ENCODE results near the gene AMH. TPM values are rescaled to one million over a fixed set of nuclear protein-coding genes. Genes with fewer than 3 reads are reported as not detected.

Gene AMH
- total and polyA plus RNA-seq, 10 donors = 0.20 to 5.7 (median 1.0) TPM

- WGBS, 5 donors = 45 to 60% (median 48%) methylated on average over 26 of the region's 26 CpGs
- H3K4me3 ChIP-seq = peak overlapping the region in 2 of 8 donors; percentile 19 to 21
- no peak for DNase-seq
- peak in 2 of 3 donors; percentile 3 to 44 for TF ChIP-seq POLR2AphosphoS5 (IDR thresholded peaks at IDR 0.05)
- no peak for TF ChIP-seq CTCF (IDR thresholded peaks at IDR 0.05 in 8 of 11, conservative IDR thresholded peaks at IDR 0.05 in 3 of 11)
- H3K9me3 ChIP-seq = no peaks in the 10 kb centered on the region
- peaks cover 0 to 53% (median 3%) of the 10 kb centered on the region in 6 donors for H3K36me3 ChIP-seq
- H3K27me3 ChIP-seq (replicated peaks in 1 of 7) = peaks cover 0 to 56% (median 23%) of the 10 kb centered on the region in 7 donors
- intact Hi-C loops (cut with DNase I; ENCODE audit: low total_unique reads) = no loop called here
- H3K27ac ChIP-seq = peak overlapping the region in 5 of 8 donors; percentile 20 to 66 (median 59)
- H3K4me1 ChIP-seq = peaks cover 17 to 92% (median 61%) of the 10 kb centered on the region in 6 donors
Measured at GRCh38 chr19:2294687-2295335, 45.7 kb downstream of the AMH start.

- intact Hi-C loops (cut with DNase I; ENCODE audit: low total_unique reads) = no loop called here
- WGBS, 5 donors = 86 to 92% (median 88%) methylated on average over 15 to 16 of the region's 16 CpGs
- Histone ChIP-seq H3K36me3 (peaks cover 0 to 52% (median 3%) of the 10 kb centered on the region in 6 donors), H3K4me1 (peaks cover 9 to 92% (median 51%) of the 10 kb centered on the region in 6 donors), H3K27ac (no peak overlapping the region), H3K4me3 (no peak overlapping the region), H3K9me3 (no peaks in the 10 kb centered on the region), H3K27me3 (replicated peaks in 1 of 7) (peaks cover 0 to 51% (median 17%) of the 10 kb centered on the region in 7 donors)
- TF ChIP-seq POLR2AphosphoS5 (IDR thresholded peaks at IDR 0.05) (peak in 2 of 3 donors; percentile 19 to 65), CTCF (IDR thresholded peaks at IDR 0.05 in 8 of 11, conservative IDR thresholded peaks at IDR 0.05 in 3 of 11) (no peak)
- peak; percentile 74 for DNase-seq
Measured at GRCh38 chr19:2296141-2296540, 47.0 kb downstream of the AMH start.

GRCh38 chr19:2300533-2300932 lies 51.4 kb downstream of the AMH start:
- no peak for DNase-seq
- Histone ChIP-seq H3K4me1 (peaks cover 6 to 81% (median 39%) of the 10 kb centered on the region in 6 donors), H3K27me3 (replicated peaks in 1 of 7) (peaks cover 0 to 53% (median 12%) of the 10 kb centered on the region in 7 donors), H3K27ac (peak overlapping the region in 2 of 8 donors; percentile 32 to 59), H3K4me3 (no peak overlapping the region), H3K36me3 (peaks cover 0 to 8% (median 0%) of the 10 kb centered on the region in 6 donors), H3K9me3 (no peaks in the 10 kb centered on the region)
- TF ChIP-seq CTCF (IDR thresholded peaks at IDR 0.05 in 8 of 11, conservative IDR thresholded peaks at IDR 0.05 in 3 of 11) = no peak
- TF ChIP-seq POLR2AphosphoS5 (IDR thresholded peaks at IDR 0.05) = peak in 1 of 3 donors; percentile 74
- WGBS, 5 donors = 56 to 80% (median 66%) methylated on average over 17 of the region's 17 CpGs
- intact Hi-C loops (cut with DNase I; ENCODE audit: low total_unique reads) = no loop called here

Small RNAs within 50 kb of the gene (microRNA-seq; reads per million reads assigned to microRNA genes)
- gene MIR1227 = 1.4 to 4.3 (median 3.5) reads per million in 3 donors
- 0 reads per million in 3 donors for gene MIR4321

Small RNAs within 50 kb of the gene (small RNA-seq; reads per million reads assigned to genes)
- gene MIR1227 = 0 to 0.68 (median 0.07) reads per million in 4 donors

Other genes starting within 250 kb of the AMH start
- 10 to 100 TPM; 47.6 to 77.1 (median 65.5) TPM for gene BTBD2, start 233.6 kb upstream of the AMH start, total RNA-seq
- gene BTBD2, start 233.6 kb upstream of the AMH start, polyA plus RNA-seq = 10 to 100 TPM; 29.1 to 53.0 (median 31.2) TPM
- 100 to 1,000 TPM; 212 to 389 (median 265) TPM for gene MKNK2, start 198.1 kb upstream of the AMH start, total RNA-seq
- 100 to 1,000 TPM in 1 of 3 donors, 10 to 100 TPM in 2; 88.2 to 154 (median 90.0) TPM for gene MKNK2, start 198.1 kb upstream of the AMH start, polyA plus RNA-seq
- gene MOB3A, start 153.0 kb upstream of the AMH start, total RNA-seq = 100 to 1,000 TPM in 5 of 7 donors, 10 to 100 TPM in 2; 80.8 to 161 (median 124) TPM
- 10 to 100 TPM; 24.2 to 48.7 (median 37.6) TPM for gene MOB3A, start 153.0 kb upstream of the AMH start, polyA plus RNA-seq
- 1 to 10 TPM; 1.9 to 5.8 (median 3.7) TPM for gene IZUMO4, start 152.4 kb upstream of the AMH start, total RNA-seq
- gene IZUMO4, start 152.4 kb upstream of the AMH start, polyA plus RNA-seq = 10 to 100 TPM; 13.6 to 25.9 (median 16.7) TPM
- gene AP3D1, start 97.8 kb upstream of the AMH start, total RNA-seq = 100 to 1,000 TPM in 4 of 7 donors, 10 to 100 TPM in 3; 89.3 to 112 (median 100) TPM
- gene AP3D1, start 97.8 kb upstream of the AMH start, polyA plus RNA-seq = 10 to 100 TPM; 32.8 to 80.1 (median 43.2) TPM
- 10 to 100 TPM; 19.5 to 53.2 (median 36.4) TPM for gene DOT1L, start 85.4 kb upstream of the AMH start, total RNA-seq
- gene DOT1L, start 85.4 kb upstream of the AMH start, polyA plus RNA-seq = 10 to 100 TPM in 1 of 3 donors, 1 to 10 TPM in 2; 3.9 to 20.8 (median 7.5) TPM
- gene PLEKHJ1, start 13.0 kb upstream of the AMH start, total RNA-seq = 10 to 100 TPM; 37.7 to 66.6 (median 45.6) TPM
- gene PLEKHJ1, start 13.0 kb upstream of the AMH start, polyA plus RNA-seq = 100 to 1,000 TPM in 1 of 3 donors, 10 to 100 TPM in 2; 78.5 to 117 (median 91.8) TPM
- gene SF3A2, start 12.5 kb upstream of the AMH start, total RNA-seq = 10 to 100 TPM; 28.5 to 79.7 (median 66.6) TPM
- gene SF3A2, start 12.5 kb upstream of the AMH start, polyA plus RNA-seq = 10 to 100 TPM; 35.1 to 50.4 (median 37.7) TPM
- 1 to 10 TPM; 1.2 to 4.8 (median 3.4) TPM for gene JSRP1, start 7.1 kb downstream of the AMH start, total RNA-seq
- 1 to 10 TPM; 1.2 to 3.0 (median 2.8) TPM for gene JSRP1, start 7.1 kb downstream of the AMH start, polyA plus RNA-seq
- gene PEAK3, start 32.9 kb downstream of the AMH start, total RNA-seq = 10 to 100 TPM in 2 of 7 donors, 1 to 10 TPM in 5; 5.7 to 17.4 (median 6.8) TPM
- under 1 TPM; 0.30 to 0.93 (median 0.50) TPM for gene PEAK3, start 32.9 kb downstream of the AMH start, polyA plus RNA-seq
- 1 to 10 TPM in 2 of 7 donors, under 1 TPM in 5; 0.26 to 2.6 (median 0.70) TPM for gene LINGO3, start 58.8 kb downstream of the AMH start, total RNA-seq
- gene LINGO3, start 58.8 kb downstream of the AMH start, polyA plus RNA-seq = 1 to 10 TPM in 1 of 3 donors, under 1 TPM in 2; 0.43 to 1.2 (median 0.82) TPM
- 100 to 1,000 TPM in 3 of 7 donors, 10 to 100 TPM in 4; 60.7 to 131 (median 82.8) TPM for gene LSM7, start 79.3 kb downstream of the AMH start, total RNA-seq
- 100 to 1,000 TPM; 435 to 524 (median 459) TPM for gene LSM7, start 79.3 kb downstream of the AMH start, polyA plus RNA-seq
- gene SPPL2B, start 79.4 kb downstream of the AMH start, total RNA-seq = 10 to 100 TPM; 69.7 to 96.4 (median 79.3) TPM
- gene SPPL2B, start 79.4 kb downstream of the AMH start, polyA plus RNA-seq = 100 to 1,000 TPM in 1 of 3 donors, 10 to 100 TPM in 2; 40.5 to 111 (median 72.4) TPM
- 1 to 10 TPM; 1.3 to 4.0 (median 2.9) TPM for gene TMPRSS9, start 110.9 kb downstream of the AMH start, total RNA-seq
- gene TMPRSS9, start 110.9 kb downstream of the AMH start, polyA plus RNA-seq = 1 to 10 TPM in 2 of 3 donors, under 1 TPM in 1; 0.70 to 4.3 (median 1.1) TPM
- gene TIMM13, start 178.3 kb downstream of the AMH start, total RNA-seq = 10 to 100 TPM; 21.1 to 59.3 (median 44.2) TPM
- 10 to 100 TPM; 39.5 to 87.5 (median 84.1) TPM for gene TIMM13, start 178.3 kb downstream of the AMH start, polyA plus RNA-seq
- gene LMNB2, start 207.6 kb downstream of the AMH start, total RNA-seq = 10 to 100 TPM; 15.5 to 26.0 (median 21.6) TPM
- gene LMNB2, start 207.6 kb downstream of the AMH start, polyA plus RNA-seq = 10 to 100 TPM in 1 of 3 donors, 1 to 10 TPM in 2; 4.9 to 21.7 (median 8.9) TPM
- 100 to 1,000 TPM in 1 of 7 donors, 10 to 100 TPM in 6; 57.4 to 114 (median 77.4) TPM for gene GADD45B, start 226.8 kb downstream of the AMH start, total RNA-seq
- 10 to 100 TPM; 40.6 to 76.9 (median 43.3) TPM for gene GADD45B, start 226.8 kb downstream of the AMH start, polyA plus RNA-seq

Data from spleen (tissue), 11 donors.